Measurements from ENCODE around the gene POMZP3.
"Not testable (repeated sequence)": the region's sequence is repeated elsewhere in the genome, so short reads cannot be mapped to it uniquely, and the experiment has no call there.

- not testable (repeated sequence) for TF ChIP-seq TAF1, POLR2A (IDR thresholded peaks at IDR 0.05; ENCODE audit: low read depth, low read length)
Observed at GRCh38 chr7:76656425-76656824, 29.3 kb upstream of the POMZP3 start.
